HG02840 (cell line): ENCODE data around the gene HARS1.
"Not testable (repeated sequence)": the region's sequence is repeated elsewhere in the genome, so short reads cannot be mapped to it uniquely, and the experiment has no call there.

Source experiments
- ATAC-seq: cut with Tn5 transposase; IDR thresholded peaks from one replicate; pipeline ENCODE4 v1.9.1; 2021; ENCODE audit warnings: mild to moderate bottlenecking, moderate library complexity, moderate number of reproducible peaks; ENCODE audit not compliant: unreplicated experiment, low FRiP score

Gene HARS1

GRCh38 chr5:140678993-140679392 lies 12.2 kb downstream of the HARS1 start:
- no peak for ATAC-seq

GRCh38 chr5:140677947-140678346 lies 13.2 kb downstream of the HARS1 start:
- ATAC-seq: no peak

DNA sequence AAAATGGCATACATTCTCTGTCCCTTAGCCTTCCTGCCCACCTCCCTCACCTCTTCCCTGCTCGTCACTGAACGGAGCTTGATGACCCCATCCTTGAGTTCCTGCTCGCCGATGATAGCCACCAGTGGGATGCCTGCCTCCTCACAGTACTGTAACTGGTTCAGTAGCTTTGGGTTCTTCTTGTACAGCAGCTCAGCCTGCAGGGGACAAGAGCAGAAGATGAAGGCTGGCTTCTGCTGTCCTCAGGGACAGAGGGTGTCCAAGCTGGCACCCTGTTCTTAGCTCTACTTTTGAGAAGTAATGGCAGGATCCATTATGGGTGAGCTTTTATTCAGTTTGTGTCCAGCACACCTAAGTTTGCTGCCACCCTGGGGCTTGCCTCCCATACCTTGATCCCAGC lies 16.5 kb downstream of the HARS1 start:
- no peak for ATAC-seq

DNA sequence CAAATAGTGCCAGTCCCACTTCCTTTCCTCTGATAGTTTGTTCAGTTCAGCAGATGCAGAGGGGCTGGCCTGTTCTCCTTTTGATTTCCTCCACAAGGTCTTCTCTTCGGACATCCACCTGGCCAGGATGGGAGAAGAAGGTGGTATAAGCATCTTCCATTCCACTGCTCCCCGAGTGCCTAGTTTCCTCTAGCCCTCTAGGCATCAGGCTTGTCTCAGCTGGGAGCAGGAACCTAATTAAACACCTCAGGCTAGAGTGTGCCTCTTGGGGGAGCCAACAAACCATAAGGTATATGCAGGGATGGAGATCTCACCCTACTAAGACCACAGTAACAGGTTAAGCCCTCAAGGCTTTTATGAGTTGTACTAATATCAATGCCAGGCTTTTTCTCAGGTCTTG lies 17.0 kb downstream of the HARS1 start:
- ATAC-seq: no peak

- no peak for ATAC-seq
Measured at GRCh38 chr5:140673187-140673976, 17.8 kb downstream of the HARS1 start, which contains the start of gene DND1. Gene DND1 (minus strand): TSS chr5:140673576. CDS start chr5:140673542, 34 bp downstream.

DNA sequence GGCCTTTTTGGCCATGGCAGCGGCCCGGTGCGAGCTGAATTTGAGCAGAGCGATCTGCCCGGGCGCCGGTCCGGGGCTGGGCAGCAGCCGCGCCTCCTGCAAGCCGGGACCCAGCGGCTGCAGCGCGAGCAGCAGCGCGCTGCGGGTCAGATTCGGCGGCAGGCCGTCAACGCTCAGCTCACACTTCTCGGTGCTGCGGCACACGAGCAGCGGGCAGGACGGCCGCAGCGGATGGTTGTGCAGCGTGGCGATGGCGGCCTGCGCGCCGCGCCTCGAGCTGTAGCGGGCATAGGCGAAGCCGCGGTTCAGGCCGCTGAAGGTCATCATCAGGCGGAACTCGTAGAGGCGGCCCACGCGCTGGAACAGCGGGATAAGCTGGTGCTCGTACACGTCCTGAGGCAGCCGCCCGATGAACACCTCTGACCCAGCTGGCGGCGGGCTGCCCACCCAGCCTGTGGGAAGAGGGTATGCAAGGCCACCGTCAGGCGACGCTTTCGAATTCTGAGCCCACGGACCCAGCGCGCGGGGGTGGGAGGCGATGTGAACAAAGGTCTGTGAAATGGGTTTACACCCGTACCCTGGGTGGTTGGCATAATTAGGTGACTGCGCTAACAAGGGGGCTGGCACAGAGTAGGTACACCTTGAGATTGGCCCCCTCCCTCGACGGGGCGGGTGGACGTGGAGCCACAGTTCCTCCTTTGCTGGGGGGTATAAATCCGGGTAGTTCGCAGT lies 18.5 kb downstream of the HARS1 start:
- ATAC-seq: no peak

DNA sequence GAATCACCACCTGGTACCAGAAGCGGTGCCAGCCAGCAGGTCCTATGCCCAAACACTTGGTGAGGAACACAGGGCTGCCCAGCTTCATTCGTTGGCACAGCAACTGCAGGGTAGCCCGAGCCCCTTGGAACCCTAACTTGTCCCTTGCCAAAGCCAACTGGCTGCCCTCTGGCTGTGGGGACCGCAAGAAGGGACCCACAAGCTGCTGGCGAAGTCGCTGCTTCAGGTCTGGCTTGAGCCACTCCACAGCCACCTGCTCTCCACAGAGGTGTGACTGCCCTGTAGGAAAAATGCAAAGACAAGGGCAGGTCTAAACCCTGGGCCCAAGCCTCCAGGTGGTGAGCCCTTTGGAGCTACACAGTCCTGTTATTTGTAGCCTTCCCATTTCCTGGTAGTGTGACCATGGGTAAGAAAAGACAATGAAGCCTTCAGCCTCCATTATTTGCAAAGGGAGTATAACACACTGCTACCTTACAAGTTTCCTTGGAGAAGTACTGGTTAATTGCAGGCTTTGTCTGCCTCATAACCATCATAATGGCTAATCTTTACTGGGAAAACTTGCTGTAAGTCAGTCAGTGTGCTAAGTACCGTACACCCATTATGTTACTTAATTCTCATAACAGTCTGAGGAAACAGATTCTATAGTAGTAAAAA lies 19.6 kb downstream of the HARS1 start:
- no peak for ATAC-seq

DNA sequence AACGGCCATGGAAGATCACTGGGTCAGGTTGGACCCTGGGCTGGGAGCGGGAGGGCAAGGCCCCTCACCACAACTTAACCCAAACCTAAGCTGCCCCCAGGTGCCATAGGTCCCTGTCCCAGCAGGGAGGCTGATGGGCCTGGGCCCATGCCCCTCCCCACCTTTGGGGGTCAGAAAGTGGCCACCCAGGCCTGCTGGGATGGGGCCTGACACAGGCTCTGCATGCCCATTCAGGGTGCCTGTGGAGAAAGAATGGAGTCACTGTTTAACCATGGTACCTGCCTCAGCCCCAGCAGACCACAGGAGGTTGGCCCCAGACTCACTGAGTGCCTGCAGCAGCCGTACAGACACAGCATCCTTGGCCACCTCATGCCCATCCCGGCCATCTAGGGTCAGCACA lies 20.1 kb downstream of the HARS1 start:
- ATAC-seq: not testable (repeated sequence)

DNA sequence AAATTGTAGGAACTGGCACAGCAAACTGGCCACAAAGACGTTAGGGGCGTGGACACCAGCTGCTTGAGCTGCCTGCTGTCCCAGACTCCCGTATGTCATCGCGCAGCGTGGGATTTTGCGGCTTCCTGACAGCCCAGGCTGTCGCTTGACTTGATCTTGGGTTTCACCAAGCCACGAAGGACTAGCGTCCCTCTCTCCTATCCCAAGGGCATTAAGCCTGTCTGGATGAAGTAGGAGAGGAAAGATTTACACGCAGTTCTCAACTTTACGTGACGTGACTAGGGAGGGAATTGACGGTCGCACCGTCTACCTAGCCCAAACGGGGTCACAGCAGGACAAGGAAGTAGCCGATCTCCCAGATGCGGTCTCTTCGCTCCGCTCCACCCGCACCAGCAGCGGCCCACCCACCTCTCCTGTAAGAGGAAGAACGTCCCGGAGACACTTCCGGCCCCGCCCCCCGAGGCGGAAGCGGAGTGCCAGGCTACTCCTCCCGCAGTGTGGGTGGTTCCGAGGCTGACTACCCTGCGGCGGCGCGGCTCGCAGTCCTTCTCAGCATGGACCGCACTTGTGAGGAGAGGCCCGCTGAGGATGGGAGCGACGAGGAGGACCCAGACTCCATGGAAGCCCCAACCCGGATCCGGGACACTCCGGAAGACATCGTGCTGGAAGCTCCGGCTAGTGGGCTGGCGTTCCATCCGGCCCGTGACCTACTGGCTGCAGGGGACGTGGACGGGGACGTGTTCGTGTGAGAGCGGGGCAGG lies 26.6 kb downstream of the HARS1 start, which contains the start of gene WDR55:
WDR55 (plus strand) TSS at position 546 of the 761 bp plus-strand sequence; CDS start at position 555, 9 bp downstream.
- ATAC-seq: peak; percentile 98

- no peak for ATAC-seq
Measured at GRCh38 chr5:140664030-140664358, 27.2 kb downstream of the HARS1 start.

GRCh38 chr5:140660371-140660770 lies 30.8 kb downstream of the HARS1 start:
- not testable (repeated sequence) for ATAC-seq

DNA sequence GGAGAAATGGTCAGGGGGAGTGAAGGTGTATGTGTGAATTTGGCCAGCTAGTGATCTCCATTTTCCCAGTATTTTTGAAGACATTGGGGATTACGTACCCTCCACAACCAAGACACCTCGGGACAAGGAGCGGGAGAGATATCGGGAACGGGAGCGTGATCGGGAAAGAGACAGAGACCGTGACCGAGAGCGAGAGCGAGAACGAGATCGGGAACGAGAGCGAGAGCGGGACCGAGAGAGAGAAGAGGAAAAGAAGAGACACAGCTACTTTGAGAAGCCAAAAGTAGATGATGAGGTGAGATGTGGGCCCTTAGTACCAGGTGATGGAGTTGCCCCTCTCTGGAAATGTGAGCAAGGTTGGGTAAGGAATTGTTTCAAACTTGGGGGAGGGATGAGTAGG lies 32.3 kb downstream of the HARS1 start:
- ATAC-seq: no peak

GRCh38 chr5:140647042-140647419 lies 44.1 kb downstream of the HARS1 start:
- no peak for ATAC-seq

- no peak for ATAC-seq
Measured at GRCh38 chr5:140642718-140643117, 48.5 kb downstream of the HARS1 start.

DNA sequence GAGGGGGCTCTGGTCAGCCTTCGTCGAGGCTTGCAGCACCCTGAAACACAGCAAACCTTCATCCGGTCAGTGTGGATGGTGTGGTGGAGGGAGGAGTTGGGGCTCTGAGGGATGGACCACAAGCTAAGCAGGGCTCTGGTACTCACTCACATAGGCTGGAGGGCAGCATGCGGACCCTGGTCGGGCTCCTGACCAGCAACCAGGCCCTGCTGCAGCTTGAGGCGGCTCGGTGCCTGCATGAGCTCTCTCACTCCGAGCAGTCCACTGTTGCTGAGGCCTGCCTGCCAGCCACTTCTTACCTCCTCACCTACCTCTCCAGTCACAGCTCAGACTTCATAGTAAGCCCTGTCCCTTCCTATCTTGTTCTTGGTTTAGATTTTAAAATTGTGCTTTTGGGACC lies 49.5 kb downstream of the HARS1 start:
- ATAC-seq: no peak

GRCh38 chr5:140639148-140639981 lies 51.8 kb downstream of the HARS1 start, which contains the start of gene TMCO6:
Gene TMCO6 (plus strand): TSS chr5:140639451. CDS start chr5:140639528, 77 bp downstream.
- ATAC-seq: peak; percentile 90

- not testable (repeated sequence) for ATAC-seq
Measured at GRCh38 chr5:140638898-140639147, 52.3 kb downstream of the HARS1 start.

DNA sequence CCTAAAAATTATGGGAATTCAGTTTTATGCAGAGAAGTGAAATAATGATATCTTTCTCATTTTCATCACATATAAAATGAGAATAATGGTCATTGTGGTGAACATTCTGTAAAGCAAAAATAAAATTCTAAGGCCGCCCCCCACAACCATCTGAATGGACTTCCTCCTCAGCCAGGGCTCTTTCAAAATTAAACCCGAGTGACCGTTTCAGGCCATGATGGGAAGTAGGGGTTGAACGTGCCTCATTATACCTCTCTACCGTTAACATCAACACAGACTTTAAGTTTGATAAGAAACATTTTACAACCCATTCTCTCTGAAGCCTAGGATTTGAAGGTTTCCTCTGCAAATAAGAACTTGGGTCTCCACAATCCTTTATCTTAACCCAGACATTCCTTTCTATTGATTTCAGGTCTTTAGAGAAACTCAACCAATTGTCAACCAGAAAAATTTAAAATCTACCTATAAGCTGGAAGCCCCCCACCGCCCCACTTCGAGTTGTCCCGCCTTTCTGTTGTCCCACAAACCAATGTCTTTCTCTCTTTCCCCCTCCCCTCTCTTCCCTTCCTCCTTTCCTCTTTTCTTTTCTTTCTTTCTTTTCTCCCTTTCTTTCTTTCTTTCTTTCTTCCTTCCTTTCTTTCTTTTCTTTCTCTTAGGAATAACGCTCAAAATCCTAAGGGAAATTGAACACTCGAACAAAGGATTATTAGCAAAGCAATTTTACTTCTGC lies 53.6 kb downstream of the HARS1 start:
- no peak for ATAC-seq
